GM23338 (cell line): ENCODE results near the gene KRTAP19-2.

Experiments used
- EZH2 ChIP-seq: fragments of 200-600 bp; sonication (generic); IDR thresholded peaks from one replicate; pipeline ENCODE4 v1.8.0; 2017; ENCODE audit warnings: antibody characterized with exemption, mild to moderate bottlenecking, low read depth; ENCODE audit not compliant: unreplicated experiment
- EZH2phosphoT487 ChIP-seq: fragments of 200-600 bp; sonication (generic); IDR thresholded peaks from one replicate; pipeline ENCODE4 v1.8.1; 2018; ENCODE audit warnings: antibody characterized with exemption; ENCODE audit not compliant: unreplicated experiment
- NANOG ChIP-seq: IDR thresholded peaks from 2 replicates; pipeline ENCODE4 v1.6.1; 2016; ENCODE audit warnings: antibody characterized with exemption, borderline replicate concordance
- TF ChIP-seq, protein P1 (sequence below), 2 experiments: fragments of 200-600 bp in 1 of 2; sonication (generic) in 1 of 2; conservative IDR thresholded peaks; 2 replicates each; pipeline versions ENCODE4 v1.5.1 to v1.6.1; 2016 to 2017; ENCODE audit warnings: antibody characterized with exemption in 2 of 2, low read depth in 2 of 2, mild to moderate bottlenecking in 2 of 2, moderate library complexity in 1 of 2
- TF ChIP-seq, protein P2 (sequence below): IDR thresholded peaks from 2 replicates; pipeline ENCODE4 v1.6.1; 2016; ENCODE audit warnings: antibody characterized with exemption
- TF ChIP-seq, protein P3 (sequence below): IDR thresholded peaks from one replicate; pipeline ENCODE4 v1.6.1; 2018; ENCODE audit warnings: antibody characterized with exemption; ENCODE audit not compliant: unreplicated experiment

DNA sequence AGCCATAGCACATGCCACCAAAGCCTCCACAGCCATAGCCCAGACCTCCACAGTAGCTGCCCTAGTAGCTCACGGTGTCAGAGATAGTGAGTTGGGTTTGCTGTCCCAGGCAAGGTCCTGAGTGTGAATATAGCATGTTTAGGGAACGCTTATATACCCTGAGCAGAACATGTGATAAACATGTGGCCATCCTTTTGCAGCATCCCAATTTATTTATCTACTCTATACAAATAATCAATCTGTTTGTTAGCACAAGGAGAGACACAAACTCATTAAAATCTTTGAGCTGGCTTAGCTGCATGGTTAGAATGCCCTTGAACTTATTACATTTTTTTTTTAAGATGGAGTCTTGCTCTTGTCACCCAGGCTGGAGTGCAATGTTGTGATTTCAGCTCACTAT lies at the start of gene KRTAP19-2:
- TF ChIP-seq, protein P1, sequence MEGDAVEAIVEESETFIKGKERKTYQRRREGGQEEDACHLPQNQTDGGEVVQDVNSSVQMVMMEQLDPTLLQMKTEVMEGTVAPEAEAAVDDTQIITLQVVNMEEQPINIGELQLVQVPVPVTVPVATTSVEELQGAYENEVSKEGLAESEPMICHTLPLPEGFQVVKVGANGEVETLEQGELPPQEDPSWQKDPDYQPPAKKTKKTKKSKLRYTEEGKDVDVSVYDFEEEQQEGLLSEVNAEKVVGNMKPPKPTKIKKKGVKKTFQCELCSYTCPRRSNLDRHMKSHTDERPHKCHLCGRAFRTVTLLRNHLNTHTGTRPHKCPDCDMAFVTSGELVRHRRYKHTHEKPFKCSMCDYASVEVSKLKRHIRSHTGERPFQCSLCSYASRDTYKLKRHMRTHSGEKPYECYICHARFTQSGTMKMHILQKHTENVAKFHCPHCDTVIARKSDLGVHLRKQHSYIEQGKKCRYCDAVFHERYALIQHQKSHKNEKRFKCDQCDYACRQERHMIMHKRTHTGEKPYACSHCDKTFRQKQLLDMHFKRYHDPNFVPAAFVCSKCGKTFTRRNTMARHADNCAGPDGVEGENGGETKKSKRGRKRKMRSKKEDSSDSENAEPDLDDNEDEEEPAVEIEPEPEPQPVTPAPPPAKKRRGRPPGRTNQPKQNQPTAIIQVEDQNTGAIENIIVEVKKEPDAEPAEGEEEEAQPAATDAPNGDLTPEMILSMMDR (conservative IDR thresholded peaks at IDR 0.05; ENCODE audit: low read depth in 2 of 2) = no peak
- TF ChIP-seq EZH2 (no peak), NANOG (no peak), EZH2phosphoT487 (no peak)
- TF ChIP-seq, protein P2, sequence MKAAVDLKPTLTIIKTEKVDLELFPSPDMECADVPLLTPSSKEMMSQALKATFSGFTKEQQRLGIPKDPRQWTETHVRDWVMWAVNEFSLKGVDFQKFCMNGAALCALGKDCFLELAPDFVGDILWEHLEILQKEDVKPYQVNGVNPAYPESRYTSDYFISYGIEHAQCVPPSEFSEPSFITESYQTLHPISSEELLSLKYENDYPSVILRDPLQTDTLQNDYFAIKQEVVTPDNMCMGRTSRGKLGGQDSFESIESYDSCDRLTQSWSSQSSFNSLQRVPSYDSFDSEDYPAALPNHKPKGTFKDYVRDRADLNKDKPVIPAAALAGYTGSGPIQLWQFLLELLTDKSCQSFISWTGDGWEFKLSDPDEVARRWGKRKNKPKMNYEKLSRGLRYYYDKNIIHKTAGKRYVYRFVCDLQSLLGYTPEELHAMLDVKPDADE = no peak
- TF ChIP-seq, protein P3, sequence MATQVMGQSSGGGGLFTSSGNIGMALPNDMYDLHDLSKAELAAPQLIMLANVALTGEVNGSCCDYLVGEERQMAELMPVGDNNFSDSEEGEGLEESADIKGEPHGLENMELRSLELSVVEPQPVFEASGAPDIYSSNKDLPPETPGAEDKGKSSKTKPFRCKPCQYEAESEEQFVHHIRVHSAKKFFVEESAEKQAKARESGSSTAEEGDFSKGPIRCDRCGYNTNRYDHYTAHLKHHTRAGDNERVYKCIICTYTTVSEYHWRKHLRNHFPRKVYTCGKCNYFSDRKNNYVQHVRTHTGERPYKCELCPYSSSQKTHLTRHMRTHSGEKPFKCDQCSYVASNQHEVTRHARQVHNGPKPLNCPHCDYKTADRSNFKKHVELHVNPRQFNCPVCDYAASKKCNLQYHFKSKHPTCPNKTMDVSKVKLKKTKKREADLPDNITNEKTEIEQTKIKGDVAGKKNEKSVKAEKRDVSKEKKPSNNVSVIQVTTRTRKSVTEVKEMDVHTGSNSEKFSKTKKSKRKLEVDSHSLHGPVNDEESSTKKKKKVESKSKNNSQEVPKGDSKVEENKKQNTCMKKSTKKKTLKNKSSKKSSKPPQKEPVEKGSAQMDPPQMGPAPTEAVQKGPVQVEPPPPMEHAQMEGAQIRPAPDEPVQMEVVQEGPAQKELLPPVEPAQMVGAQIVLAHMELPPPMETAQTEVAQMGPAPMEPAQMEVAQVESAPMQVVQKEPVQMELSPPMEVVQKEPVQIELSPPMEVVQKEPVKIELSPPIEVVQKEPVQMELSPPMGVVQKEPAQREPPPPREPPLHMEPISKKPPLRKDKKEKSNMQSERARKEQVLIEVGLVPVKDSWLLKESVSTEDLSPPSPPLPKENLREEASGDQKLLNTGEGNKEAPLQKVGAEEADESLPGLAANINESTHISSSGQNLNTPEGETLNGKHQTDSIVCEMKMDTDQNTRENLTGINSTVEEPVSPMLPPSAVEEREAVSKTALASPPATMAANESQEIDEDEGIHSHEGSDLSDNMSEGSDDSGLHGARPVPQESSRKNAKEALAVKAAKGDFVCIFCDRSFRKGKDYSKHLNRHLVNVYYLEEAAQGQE = no peak
